ENCODE measurements around the gene RGPD3.

Gene RGPD3

GRCh38 chr2:106343274-106343673, 124.9 kb downstream of the RGPD3 start:
- DNase-seq = no peak
- no peak for ATAC-seq

DNA sequence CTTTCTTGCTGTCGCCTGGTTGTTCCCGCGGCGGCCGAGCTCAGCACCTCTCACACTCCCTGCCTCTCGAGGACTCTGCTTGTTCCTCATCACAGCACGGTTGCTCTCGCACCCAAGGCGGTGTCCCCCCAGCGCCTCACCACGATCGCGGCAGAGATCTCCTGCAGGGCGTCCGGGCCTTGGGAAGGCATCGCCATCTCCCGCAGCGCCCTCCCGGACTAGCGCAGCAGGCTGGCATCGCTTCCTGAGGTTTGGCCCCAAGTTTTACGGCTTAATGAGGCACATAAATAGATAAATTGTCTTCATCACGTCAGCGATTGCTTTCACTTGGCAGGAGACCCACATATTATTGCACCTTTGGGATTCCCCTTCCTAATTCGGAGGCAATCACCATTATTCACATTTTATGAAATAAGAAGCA, 125.4 kb downstream of the RGPD3 start:
- ATAC-seq (no peak), DNase-seq (no peak)

DNA sequence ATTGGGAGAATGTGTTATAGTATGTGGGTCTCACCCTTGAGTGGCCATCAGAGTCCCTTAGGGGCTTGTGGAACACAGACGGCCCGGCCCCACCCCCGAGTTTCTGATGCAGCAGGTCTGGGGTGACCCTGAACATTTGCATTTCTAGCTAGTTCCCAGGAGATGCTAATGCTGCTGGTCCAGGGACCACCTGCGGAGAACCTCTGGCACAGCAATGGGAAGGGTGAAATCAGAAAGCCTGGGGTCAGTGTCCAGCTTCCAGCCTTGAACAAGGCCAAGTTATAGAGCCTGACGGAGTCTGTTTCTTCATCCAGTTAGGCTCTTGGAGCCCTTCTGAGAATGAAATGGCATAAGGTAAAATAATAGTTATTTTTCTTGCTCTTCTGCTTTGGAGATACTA, 126.5 kb downstream of the RGPD3 start:
- ATAC-seq (no peak), DNase-seq (no peak)
